Endothelial cell of umbilical vein (primary cell): Measurements from ENCODE around the gene LPAR1. TPM values are rescaled to one million over a fixed set of nuclear protein-coding genes. Genes with fewer than 3 reads are reported as not detected.

Experiments
- BruUV-seq: library from RNA; stranded (reverse); fragments of 400-500 nt; replicated peaks from 2 replicates; lab custom pipeline; 2021; lab: Mats Ljungman, UMichigan
- CTCF ChIA-PET: fragments of 300-600, 350-600 bp; sonication (Branson Sonifier 250); formaldehyde crosslinking; loops from one replicate; lab custom pipeline; 2021; ENCODE audit warnings: antibody characterized with exemption, inconsistent platforms; lab: Charles Lee
- POLR2A ChIA-PET: fragments of 300-600, 350-600 bp; sonication (Branson Sonifier 250); formaldehyde crosslinking; loops from one replicate; lab custom pipeline; 2021; ENCODE audit warnings: antibody characterized with exemption, inconsistent platforms; lab: Charles Lee
- DNase-seq: peaks from one replicate; pipeline ENCODE4 v3.0.0-alpha.2; 2011; ENCODE audit warnings: low read depth, low spot score
- FAIRE-seq: peaks from 2 replicates; lab custom pipeline; 2011; peaks lifted over from hg19 to GRCh38; lab: Jason Lieb, UNC
- H2AFZ ChIP-seq: 2 replicates; pipeline ENCODE4 v1.6.0; 2012; ENCODE audit warnings: low read depth, low read length, control low read depth, inconsistent platforms
- H3K27ac ChIP-seq: 2 replicates; pipeline ENCODE4 v1.5.1; 2011; ENCODE audit warnings: low read depth, mild to moderate bottlenecking, control low read depth, low read length, moderate library complexity; ENCODE audit not compliant: insufficient read depth
- H3K27me3 ChIP-seq, 2 experiments: 2 replicates each; pipeline versions ENCODE4 v1.6.0 to v1.6.1; 2011; ENCODE audit warnings: low read length in 2 of 2, mixed read lengths in 1 of 2; ENCODE audit not compliant: control insufficient read depth in 2 of 2, insufficient read depth in 2 of 2
- H3K36me3 ChIP-seq, 2 experiments: 2 replicates in 1 of 2; 3 replicates in 1 of 2; pipeline ENCODE4 v1.5.1; 2011; ENCODE audit warnings: low read length in 2 of 2, mild to moderate bottlenecking in 1 of 2, moderate library complexity in 1 of 2; ENCODE audit not compliant: control insufficient read depth in 2 of 2, insufficient read depth in 2 of 2; ENCODE audit errors: extremely low read depth in 1 of 2
- H3K4me1 ChIP-seq: 3 replicates; pipeline ENCODE4 v1.5.1; 2011; ENCODE audit warnings: mild to moderate bottlenecking, low read length; ENCODE audit not compliant: control insufficient read depth, insufficient read depth; ENCODE audit errors: extremely low read depth
- H3K4me2 ChIP-seq: 2 replicates; pipeline ENCODE4 v1.6.1; 2011; ENCODE audit warnings: low read length, control low read depth, mixed read lengths; ENCODE audit not compliant: insufficient read depth
- H3K4me3 ChIP-seq, 3 experiments: fragments of 200-600 bp in 1 of 3; sonication (generic), shearing (Covaris generic) in 1 of 3; replicated peaks in 1 of 3; 2 replicates each; pipeline ENCODE4 v1.5.1; 2011 to 2016; ENCODE audit warnings: control low read depth in 3 of 3, low read length in 3 of 3, mild to moderate bottlenecking in 2 of 3, inconsistent platforms in 1 of 3, low read depth in 1 of 3, moderate library complexity in 1 of 3; ENCODE audit not compliant: insufficient read depth in 1 of 3
- H3K79me2 ChIP-seq: 2 replicates; pipeline ENCODE4 v1.6.0; 2012; ENCODE audit warnings: low read length, inconsistent platforms; ENCODE audit not compliant: control insufficient read depth, insufficient read depth
- H3K9ac ChIP-seq: replicated peaks from 2 replicates; pipeline ENCODE3; 2011; ENCODE audit warnings: low read length, control low read depth; ENCODE audit not compliant: insufficient read depth; ENCODE audit errors: extremely low read depth
- H3K9me1 ChIP-seq: replicated peaks from 3 replicates; pipeline ENCODE4 v1.6.0; 2011; ENCODE audit warnings: mild to moderate bottlenecking, low read length; ENCODE audit not compliant: control insufficient read depth, insufficient read depth; ENCODE audit errors: extremely low read depth
- H3K9me3 ChIP-seq: replicated peaks from 2 replicates; pipeline ENCODE4 v1.5.1; 2012; ENCODE audit warnings: low read length, inconsistent platforms; ENCODE audit not compliant: control insufficient read depth, insufficient read depth
- H4K20me1 ChIP-seq: replicated peaks from 2 replicates; pipeline ENCODE3; 2011; ENCODE audit warnings: mild to moderate bottlenecking, low read length; ENCODE audit not compliant: control insufficient read depth, insufficient read depth; ENCODE audit errors: extremely low read depth
- EZH2 ChIP-seq: IDR thresholded peaks from 2 replicates; pipeline ENCODE4 v1.6.1; 2012; ENCODE audit warnings: borderline replicate concordance, low read depth, mild to moderate bottlenecking, moderate library complexity, low read length, inconsistent platforms; ENCODE audit not compliant: severe bottlenecking
- FOS ChIP-seq: IDR thresholded peaks from 2 replicates; pipeline ENCODE4 v1.6.1; 2011; ENCODE audit warnings: mild to moderate bottlenecking, low read length, moderate library complexity, borderline replicate concordance; ENCODE audit not compliant: insufficient read depth
- GATA2 ChIP-seq: IDR thresholded peaks from 2 replicates; pipeline ENCODE4 v1.7.0; 2011; ENCODE audit warnings: low read depth, mild to moderate bottlenecking, moderate library complexity, mixed read lengths, low read length; ENCODE audit not compliant: insufficient read length, insufficient read depth
- JUN ChIP-seq: IDR thresholded peaks from 2 replicates; pipeline ENCODE4 v1.6.1; 2011; ENCODE audit warnings: borderline replicate concordance, low read depth; ENCODE audit not compliant: insufficient read length, insufficient read depth
- MYC ChIP-seq: IDR thresholded peaks from one replicate; pipeline ENCODE4 v1.6.1; 2011; ENCODE audit warnings: mild to moderate bottlenecking, low read depth, low read length
- POLR2A ChIP-seq: IDR thresholded peaks from 2 replicates; pipeline ENCODE4 v1.6.1; 2012; ENCODE audit warnings: low read depth, mild to moderate bottlenecking, control low read depth, low read length
- POLR2AphosphoS5 ChIP-seq: IDR thresholded peaks from 2 replicates; pipeline ENCODE4 v1.6.1; 2012; ENCODE audit warnings: low read depth, mild to moderate bottlenecking, control low read depth, low read length, moderate library complexity; ENCODE audit not compliant: insufficient read depth
- dilution Hi-C: fragments of 300-500 bp; cut with MboI; formaldehyde crosslinking; loops from one replicate; pipeline ENCODE4 v1.15.0; 2019; ENCODE audit warnings: low sequenced_read_pairs; ENCODE audit not compliant: extremely low pct_ligation_motif_present
- intact Hi-C: fragments of 100-400 bp; cut with micrococcal nuclease; formaldehyde crosslinking; loops from one replicate; pipeline ENCODE4 v1.10.0; 2022
- polyA plus RNA-seq, 4 experiments: library from polyadenylated mRNA; depleted of rRNA in 3 of 4; stranded (reverse) in 3 of 4; unstranded in 1 of 4; fragments of >200 nt; gene quantifications; 2 replicates each; pipeline versions ENCODE4 v1.2.1 to v1.2.3, GENCODE V29; 2011 to 2012; ENCODE audit warnings: missing spikeins in 1 of 4
- total RNA-seq: library from RNA; stranded (reverse); gene quantifications from 2 replicates; pipeline ENCODE4 v1.2.3, GENCODE V29; 2021
- TF ChIP-seq, protein P1 (sequence below): IDR thresholded peaks from 2 replicates; pipeline ENCODE4 v1.6.1; 2011; ENCODE audit not compliant: insufficient read depth, insufficient read length
- TF ChIP-seq, protein P2 (sequence below), 2 donors: IDR thresholded peaks; 1 replicate in 1 of 2; 2 replicates in 1 of 2; pipeline ENCODE4 v1.5.1; 2011; ENCODE audit warnings: low read length in 2 of 2, mild to moderate bottlenecking in 2 of 2, moderate library complexity in 2 of 2, control low read depth in 1 of 2, inconsistent platforms in 1 of 2, low read depth in 1 of 2; ENCODE audit not compliant: insufficient read depth in 1 of 2; ENCODE audit errors: extremely low read depth in 1 of 2

LPAR1 gene
- total and polyA plus RNA-seq, 2 donors (not counting 3 experiments of a cell fraction or from before 2014, with no cell fraction given), result 0.88 to 3.0 TPM

DNA sequence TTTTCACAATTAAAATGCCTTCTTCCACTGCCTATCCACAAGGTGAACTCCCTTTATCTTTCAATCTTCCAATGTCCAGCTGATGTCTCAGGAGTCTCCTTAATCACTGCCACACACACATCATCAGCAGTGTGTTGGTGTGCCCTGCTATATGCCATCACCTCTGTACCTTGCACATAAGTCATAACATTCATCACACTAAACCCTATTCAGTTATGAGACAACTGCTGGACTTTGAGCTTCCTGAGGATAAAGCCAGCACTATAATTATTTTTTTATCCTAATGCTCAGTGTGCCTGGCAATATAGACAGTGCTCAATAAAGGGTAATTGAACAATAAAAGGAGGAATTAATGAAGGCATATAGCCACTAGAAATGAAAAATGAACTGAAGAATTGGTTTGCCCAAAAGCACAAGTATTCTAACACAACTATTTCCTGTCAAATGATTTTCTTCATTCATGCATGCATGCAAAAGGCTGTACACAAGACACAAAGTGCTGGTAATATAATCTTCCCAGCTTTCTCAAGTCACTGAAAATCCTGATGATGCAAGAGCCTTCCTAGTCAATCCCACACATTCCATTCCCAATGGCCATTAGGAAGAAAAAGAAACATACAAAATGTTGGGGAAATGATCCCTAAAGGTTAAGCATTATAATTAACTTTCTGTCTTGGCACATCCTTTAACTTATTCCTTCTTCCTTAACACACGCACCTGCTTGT is 32.4 kb downstream of the LPAR1 start:
- dilution Hi-C loops (no loop called here), intact Hi-C loops (no loop called here)
- H3K27ac ChIP-seq, result no peak overlapping the region
- no peaks in the 10 kb centered on the region for H3K36me3 ChIP-seq
- TF ChIP-seq MYC, result no peak
- TF ChIP-seq, protein P1, sequence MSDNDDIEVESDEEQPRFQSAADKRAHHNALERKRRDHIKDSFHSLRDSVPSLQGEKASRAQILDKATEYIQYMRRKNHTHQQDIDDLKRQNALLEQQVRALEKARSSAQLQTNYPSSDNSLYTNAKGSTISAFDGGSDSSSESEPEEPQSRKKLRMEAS, result no peak
- TF ChIP-seq POLR2AphosphoS5, result no peak
- H3K4me1 ChIP-seq, result no peaks in the 10 kb centered on the region
- ChIA-PET CTCF (interaction anchor here (1.1 kb wide), 1 partner anchor 55 kb away, joined by 3 read pairs; no protein-coding TSS in a partner anchor), POLR2A (no interaction called here)
- no peaks in the 10 kb centered on the region for H3K27me3 ChIP-seq
- no peak overlapping the region for H3K4me2 ChIP-seq
- H2AFZ ChIP-seq, result no peak overlapping the region
- no peaks in the 10 kb centered on the region for H3K9me1 ChIP-seq
- BruUV-seq, result no TSS peak
- FAIRE-seq, result no peak
- no peaks in the 10 kb centered on the region for H3K9me3 ChIP-seq
- H3K4me3 ChIP-seq, result no peak overlapping the region
- no peak overlapping the region for H3K9ac ChIP-seq
- H4K20me1 ChIP-seq, result no peaks in the 10 kb centered on the region
- no peak for DNase-seq
- H3K79me2 ChIP-seq, result no peaks in the 10 kb centered on the region

DNA sequence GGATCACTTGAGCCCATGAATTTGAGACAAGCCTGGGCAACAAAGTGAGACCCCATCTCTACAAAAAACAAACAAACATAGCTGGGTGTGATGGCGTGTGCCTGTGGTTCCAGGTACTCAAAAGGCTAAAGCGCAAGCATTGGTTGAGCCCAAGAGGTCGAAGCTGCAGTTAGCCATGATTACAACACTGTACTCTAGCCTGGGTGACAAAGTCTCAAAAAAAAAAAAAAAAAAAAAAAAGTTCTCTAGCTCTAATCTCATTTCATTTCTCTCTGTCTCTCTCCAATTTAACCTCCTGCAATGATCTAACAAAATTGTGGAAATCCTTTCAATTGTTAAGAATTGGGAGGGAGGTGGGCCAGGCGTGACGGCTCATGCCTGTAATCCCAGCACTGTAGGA is 33.3 kb downstream of the LPAR1 start:
- Histone ChIP-seq H3K9me3 (no peaks in the 10 kb centered on the region), H3K9ac (no peak overlapping the region), H3K4me2 (no peak overlapping the region), H3K27ac (no peak overlapping the region), H3K36me3 (no peaks in the 10 kb centered on the region), H3K27me3 (no peaks in the 10 kb centered on the region), H3K4me3 (no peak overlapping the region), H3K79me2 (no peaks in the 10 kb centered on the region), H4K20me1 (no peaks in the 10 kb centered on the region), H2AFZ (no peak overlapping the region), H3K4me1 (no peaks in the 10 kb centered on the region), H3K9me1 (no peaks in the 10 kb centered on the region)
- BruUV-seq, result no TSS peak
- CTCF ChIA-PET, result interaction anchor here (0.9 to 1.1 kb wide), 3 partner anchors 13 to 54 kb away, joined by 3 read pairs; no protein-coding TSS in a partner anchor
- intact Hi-C loops, result no loop called here
- POLR2A ChIA-PET, result no interaction called here
- FAIRE-seq (no peak), DNase-seq (no peak)
- dilution Hi-C loops, result no loop called here
- no peak for TF ChIP-seq POLR2A
- no peak for TF ChIP-seq POLR2AphosphoS5
- TF ChIP-seq, protein P1, result no peak
- TF ChIP-seq, protein P2, sequence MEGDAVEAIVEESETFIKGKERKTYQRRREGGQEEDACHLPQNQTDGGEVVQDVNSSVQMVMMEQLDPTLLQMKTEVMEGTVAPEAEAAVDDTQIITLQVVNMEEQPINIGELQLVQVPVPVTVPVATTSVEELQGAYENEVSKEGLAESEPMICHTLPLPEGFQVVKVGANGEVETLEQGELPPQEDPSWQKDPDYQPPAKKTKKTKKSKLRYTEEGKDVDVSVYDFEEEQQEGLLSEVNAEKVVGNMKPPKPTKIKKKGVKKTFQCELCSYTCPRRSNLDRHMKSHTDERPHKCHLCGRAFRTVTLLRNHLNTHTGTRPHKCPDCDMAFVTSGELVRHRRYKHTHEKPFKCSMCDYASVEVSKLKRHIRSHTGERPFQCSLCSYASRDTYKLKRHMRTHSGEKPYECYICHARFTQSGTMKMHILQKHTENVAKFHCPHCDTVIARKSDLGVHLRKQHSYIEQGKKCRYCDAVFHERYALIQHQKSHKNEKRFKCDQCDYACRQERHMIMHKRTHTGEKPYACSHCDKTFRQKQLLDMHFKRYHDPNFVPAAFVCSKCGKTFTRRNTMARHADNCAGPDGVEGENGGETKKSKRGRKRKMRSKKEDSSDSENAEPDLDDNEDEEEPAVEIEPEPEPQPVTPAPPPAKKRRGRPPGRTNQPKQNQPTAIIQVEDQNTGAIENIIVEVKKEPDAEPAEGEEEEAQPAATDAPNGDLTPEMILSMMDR (IDR thresholded peaks at IDR 0.05; ENCODE audit: extremely low read depth in 1 of 2, insufficient read depth in 1 of 2, low read depth in 1 of 2, low read length in 2 of 2), result no peak
- no peak for TF ChIP-seq GATA2
- no peak for TF ChIP-seq FOS
- no peak for TF ChIP-seq EZH2
- TF ChIP-seq JUN, result no peak
- TF ChIP-seq MYC, result no peak
